HG03135 (cell line): ENCODE data around the gene IKZF3.
"Not testable (repeated sequence)": the region's sequence is repeated elsewhere in the genome, so short reads cannot be mapped to it uniquely, and the experiment has no call there.

ENCODE experiments used
- ATAC-seq: cut with Tn5 transposase; IDR thresholded peaks from one replicate; pipeline ENCODE4 v1.9.1; 2021; ENCODE audit warnings: mild to moderate bottlenecking, moderate library complexity; ENCODE audit not compliant: unreplicated experiment

Gene IKZF3

DNA sequence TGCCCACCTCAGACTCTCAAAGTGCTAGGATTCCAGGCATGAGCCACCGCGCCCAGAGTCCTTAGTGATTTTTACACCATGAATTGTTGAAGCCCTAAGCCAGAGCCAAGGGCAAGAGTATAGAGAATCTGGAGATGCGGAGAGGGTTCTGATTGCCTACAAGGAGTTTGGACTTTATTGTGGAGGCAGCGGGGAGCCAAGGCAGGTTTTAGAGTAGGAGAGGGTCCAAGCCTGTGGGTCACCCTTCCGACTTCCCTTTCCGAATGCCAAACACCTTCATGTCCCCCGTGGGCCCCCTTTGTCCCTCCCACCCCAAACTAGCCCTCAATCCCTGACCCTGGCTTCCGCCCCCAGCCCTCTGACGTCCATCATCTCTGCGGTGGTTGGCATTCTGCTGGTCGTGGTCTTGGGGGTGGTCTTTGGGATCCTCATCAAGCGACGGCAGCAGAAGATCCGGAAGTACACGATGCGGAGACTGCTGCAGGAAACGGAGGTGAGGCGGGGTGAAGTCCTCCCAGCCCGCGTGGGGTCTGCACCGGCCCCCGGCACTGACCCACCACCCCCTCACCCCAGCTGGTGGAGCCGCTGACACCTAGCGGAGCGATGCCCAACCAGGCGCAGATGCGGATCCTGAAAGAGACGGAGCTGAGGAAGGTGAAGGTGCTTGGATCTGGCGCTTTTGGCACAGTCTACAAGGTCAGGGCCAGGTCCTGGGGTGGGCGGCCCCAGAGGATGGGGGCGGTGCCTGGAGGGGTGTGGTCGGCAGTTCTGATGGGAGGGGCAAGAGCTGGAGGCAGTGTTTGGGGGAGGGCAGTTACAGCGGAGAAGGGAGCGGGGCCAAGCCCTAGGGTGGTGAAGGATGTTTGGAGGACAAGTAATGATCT lies 140.9 kb downstream of the IKZF3 start:
- ATAC-seq = no peak

DNA sequence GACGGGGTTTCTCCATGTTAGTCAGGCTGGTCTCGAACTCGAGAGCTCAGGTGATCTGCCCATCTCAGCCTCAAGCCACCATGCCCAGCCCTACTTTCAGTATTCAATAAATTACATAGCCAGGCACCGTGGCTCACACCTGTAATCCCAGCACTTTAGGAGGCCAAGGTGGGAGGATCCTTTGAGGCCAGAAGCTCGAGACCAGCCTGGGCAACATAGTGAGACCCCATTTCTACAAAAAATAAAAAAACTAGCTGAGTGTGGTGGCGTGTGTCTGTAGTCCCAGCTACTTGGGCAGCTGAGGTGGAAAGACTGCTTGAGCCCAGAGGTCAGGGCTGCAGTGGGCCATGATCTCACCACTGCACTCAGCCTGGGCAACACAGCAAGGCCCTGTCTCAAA lies 142.0 kb downstream of the IKZF3 start:
- no peak for ATAC-seq

DNA sequence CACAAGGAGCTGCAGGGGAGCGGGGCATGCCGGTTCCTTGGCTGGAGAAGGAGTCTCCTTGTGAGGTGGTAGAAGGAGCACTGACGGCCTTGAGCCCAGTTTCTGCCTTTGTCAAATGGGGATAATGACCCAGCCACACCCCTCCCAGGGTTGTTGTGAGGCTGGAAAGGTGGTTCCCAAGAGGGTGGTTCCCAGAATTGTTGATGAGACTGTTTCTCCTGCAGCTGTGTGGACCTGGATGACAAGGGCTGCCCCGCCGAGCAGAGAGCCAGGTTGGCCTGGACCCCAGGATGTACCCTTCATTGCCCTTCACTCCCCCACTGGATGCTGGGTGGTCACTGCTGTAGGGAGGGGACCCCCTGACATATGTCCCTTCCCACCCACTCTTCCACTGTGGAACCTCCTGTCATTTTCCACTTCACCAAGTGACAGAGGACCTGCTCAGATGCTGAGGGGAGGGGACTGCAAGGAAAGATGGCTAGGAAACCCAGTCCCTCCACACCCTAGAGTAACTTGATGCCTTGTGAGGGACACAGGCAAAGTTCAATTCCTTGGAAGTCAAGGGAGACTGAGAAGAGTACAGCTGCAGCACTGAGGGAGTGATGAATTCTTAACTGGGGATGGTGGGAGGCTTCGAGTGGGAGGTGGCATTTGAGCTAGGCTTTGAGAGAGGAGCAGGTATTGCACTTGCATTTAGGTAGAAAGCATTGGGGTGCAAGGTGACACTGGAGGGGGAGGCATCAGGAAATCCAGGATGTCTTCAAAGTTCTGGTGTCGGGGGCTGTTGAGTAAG lies 144.4 kb downstream of the IKZF3 start:
- ATAC-seq = no peak

DNA sequence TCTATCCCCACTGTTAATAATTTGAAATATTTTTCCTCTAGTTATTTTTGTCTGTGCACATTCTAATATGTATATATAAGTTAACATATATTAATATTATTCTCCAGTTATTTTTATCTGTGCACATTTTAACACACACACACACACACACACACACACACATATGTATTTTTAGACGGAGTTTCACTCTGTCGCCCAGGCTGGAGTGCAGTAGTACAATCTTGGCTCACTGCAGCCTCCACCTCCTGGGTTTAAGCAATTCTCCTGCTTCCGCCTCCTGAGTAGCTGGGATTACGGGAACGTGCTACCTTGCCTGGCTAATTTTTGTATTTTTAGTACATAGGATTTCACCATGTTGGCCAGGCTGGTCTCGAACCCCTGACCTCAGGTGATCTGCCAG lies 146.5 kb downstream of the IKZF3 start:
- no peak for ATAC-seq

DNA sequence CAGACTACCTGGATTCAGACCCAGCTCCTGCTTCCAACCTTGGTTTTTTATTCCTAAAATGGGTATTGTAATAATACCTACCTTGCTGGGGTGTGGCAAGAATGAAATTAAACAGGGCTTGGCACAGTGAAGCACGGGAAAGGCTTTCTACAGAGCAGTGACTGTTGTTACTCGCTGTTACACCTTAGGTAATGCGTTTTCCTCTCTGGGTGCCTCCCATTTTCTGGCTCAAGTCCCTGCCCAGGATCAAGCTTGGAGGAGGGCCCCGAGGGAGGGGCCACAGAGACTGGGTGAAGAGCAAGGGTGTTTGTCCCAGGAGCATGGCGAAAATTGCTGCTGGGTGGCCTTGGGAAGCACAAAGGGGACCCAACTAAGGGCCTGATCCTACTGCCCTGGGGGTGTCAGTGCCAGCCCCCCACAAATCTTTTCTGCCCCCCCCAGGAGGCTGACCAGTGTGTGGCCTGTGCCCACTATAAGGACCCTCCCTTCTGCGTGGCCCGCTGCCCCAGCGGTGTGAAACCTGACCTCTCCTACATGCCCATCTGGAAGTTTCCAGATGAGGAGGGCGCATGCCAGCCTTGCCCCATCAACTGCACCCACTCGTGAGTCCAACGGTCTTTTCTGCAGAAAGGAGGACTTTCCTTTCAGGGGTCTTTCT lies 147.1 kb downstream of the IKZF3 start:
- ATAC-seq = no peak

DNA sequence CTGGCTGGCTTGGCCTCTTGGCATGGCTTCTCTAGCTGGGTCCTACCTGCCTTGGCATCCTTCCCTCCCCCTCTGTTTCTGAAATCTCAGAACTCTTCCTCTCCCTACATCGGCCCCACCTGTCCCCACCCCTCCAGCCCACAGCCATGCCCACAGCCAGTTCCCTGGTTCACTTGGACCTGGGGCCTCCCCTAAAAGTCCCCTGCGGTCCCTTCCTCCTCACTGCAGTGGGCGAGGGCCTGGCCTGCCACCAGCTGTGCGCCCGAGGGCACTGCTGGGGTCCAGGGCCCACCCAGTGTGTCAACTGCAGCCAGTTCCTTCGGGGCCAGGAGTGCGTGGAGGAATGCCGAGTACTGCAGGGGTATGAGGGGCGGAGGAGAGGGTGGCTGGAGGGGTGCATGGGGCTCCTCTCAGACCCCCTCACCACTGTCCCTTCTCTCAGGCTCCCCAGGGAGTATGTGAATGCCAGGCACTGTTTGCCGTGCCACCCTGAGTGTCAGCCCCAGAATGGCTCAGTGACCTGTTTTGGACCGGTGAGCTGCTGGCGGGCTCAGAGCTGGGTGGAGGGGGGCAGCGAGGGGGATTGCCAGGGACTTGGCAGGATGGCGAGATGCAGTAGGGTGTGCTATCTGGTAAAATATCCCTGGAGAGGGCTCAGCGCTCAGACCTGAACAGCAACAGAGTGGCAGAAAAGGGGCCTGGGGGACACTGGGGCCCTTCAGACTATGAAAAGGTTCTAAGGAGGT lies 147.9 kb downstream of the IKZF3 start:
- no peak for ATAC-seq

DNA sequence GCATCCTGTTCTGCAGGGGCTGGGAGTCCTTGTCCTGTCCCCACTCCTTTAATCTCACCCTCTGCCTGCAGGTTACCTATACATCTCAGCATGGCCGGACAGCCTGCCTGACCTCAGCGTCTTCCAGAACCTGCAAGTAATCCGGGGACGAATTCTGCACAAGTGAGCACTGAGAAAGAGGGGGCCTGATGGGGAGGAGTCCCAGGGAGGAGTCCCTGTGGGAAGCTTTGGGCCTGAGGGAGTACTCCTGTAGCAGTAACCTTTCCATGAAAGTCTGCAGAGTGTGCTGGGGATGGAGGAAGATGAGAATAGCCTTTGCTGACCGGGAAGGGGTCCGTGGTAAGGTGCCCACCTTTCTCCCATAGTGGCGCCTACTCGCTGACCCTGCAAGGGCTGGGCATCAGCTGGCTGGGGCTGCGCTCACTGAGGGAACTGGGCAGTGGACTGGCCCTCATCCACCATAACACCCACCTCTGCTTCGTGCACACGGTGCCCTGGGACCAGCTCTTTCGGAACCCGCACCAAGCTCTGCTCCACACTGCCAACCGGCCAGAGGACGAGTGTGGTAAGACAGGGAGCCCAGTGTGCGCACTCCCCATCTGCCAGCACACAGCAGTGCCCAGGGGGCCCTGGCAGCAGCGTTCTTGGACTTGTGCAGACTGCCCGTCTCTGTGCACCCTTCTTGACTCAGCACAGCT lies 148.6 kb downstream of the IKZF3 start:
- ATAC-seq = no peak

DNA sequence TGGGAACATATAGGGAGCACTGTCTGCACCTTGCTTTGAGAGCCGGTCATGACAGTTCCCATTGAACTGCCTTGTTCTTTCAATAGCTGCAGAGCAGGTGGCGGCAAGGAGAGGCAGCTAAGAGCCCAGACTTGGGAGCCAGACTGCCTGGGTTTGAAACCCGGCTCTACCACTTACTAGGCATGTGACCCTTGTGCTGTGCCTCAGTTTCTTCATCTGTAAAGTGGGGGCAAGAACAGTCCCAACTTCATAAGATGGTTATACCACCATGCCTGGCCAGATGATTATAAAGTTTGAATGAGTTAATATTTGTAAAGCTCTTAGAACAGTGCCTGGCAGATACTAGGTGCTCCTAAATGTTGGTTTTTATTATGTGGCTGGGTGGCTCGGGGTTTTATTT lies 149.9 kb downstream of the IKZF3 start:
- ATAC-seq = no peak

DNA sequence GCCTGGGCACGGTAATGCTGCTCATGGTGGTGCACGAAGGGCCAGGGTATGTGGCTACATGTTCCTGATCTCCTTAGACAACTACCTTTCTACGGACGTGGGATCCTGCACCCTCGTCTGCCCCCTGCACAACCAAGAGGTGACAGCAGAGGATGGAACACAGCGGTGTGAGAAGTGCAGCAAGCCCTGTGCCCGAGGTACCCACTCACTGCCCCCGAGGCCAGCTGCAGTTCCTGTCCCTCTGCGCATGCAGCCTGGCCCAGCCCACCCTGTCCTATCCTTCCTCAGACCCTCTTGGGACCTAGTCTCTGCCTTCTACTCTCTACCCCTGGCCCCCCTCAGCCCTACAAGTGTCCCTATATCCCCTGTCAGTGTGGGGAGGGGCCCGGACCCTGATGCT lies 152.3 kb downstream of the IKZF3 start:
- ATAC-seq = no peak

DNA sequence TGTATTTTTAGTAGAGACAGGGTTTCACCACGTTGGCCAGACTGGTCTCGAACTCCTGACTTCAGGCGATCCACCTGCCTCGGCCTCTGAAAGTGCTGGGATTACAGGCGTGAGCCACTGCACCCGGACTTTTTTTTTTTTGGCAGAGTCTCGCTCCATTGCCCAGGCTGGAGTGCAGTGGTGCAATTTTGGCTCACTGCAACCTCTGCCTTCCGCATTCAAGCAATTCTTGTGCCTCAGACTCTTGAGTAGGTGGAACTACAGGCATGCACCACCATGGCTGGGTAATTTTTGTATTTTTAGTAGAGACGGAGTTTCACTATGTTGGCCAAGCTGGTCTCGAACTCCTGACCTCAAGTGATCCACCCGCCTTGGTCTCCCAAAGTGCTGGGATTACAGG lies 153.0 kb downstream of the IKZF3 start:
- ATAC-seq = not testable (repeated sequence)

DNA sequence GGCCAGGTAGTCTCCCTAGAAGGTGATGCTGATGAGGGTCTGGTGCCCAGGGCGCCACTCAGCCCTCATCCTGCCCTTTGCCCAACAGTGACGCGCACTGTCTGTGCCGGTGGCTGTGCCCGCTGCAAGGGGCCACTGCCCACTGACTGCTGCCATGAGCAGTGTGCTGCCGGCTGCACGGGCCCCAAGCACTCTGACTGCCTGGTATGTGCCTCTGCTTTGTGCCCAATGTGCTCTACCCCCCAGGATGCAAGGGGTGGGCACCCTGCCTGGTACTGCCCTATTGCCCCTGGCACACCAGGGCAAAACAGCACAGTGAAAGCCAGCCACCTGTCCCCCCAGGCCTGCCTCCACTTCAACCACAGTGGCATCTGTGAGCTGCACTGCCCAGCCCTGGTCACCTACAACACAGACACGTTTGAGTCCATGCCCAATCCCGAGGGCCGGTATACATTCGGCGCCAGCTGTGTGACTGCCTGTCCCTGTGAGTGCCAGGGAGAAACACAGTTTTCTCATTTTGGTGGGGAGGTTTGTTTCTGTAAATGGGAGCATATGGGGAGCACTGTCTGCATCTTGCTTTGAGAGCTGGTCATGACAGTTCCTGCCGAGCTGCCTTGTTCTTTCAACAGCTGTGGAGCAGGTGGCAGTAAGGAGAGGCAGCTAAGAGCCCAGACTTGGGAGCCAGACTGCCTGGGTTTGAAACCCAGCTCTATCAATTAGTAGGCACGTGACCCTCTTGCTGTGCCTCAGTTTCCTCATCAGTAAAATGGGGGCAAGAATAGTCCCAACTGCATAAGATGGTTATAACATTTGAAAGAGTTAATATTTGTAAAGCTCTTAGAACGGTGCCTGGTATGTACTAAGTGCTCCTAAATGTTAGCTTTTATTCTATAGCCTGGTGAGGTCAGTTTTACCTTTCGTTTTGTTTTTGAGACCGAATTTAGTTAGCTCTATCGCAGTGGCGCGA lies 153.8 kb downstream of the IKZF3 start:
- ATAC-seq = no peak

DNA sequence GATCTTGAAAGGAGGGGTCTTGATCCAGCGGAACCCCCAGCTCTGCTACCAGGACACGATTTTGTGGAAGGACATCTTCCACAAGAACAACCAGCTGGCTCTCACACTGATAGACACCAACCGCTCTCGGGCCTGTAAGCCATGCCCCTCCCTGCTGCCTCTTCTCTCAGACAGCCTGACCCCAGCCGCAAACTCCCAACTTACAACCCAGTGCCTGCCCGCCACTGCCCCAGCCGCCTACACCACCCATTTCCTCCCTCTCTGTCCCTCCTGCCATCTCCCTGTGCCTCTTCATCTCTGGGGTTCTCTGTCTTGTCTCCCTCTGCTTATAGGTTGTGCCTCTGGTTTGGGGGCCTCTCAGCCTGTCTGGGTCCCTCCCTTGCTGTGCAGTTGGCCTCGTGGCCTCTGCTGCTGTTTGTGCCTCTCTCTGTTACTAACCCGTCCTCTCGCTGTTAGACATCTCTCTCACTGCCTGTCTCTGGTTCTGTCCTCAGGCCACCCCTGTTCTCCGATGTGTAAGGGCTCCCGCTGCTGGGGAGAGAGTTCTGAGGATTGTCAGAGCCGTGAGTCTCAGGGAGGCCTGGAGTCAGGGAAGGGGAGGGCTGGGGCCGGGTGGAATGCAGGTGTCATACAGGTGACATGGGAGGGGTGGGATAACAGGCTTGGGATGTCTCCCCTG lies 154.7 kb downstream of the IKZF3 start:
- no peak for ATAC-seq
